ENCODE results near the gene SFMBT2. TPM values are rescaled to one million over a fixed set of nuclear protein-coding genes. Genes with fewer than 3 reads are reported as not detected.
"Not testable (repeated sequence)": the region's sequence is repeated elsewhere in the genome, so short reads cannot be mapped to it uniquely, and the experiment has no call there.

SFMBT2 gene
- total RNA-seq, 1 donor from 2014 or later: 17.8 TPM

- DNase-seq: no peak
Observed at GRCh38 chr10:7260912-7261311, 149.9 kb downstream of the SFMBT2 start.

GRCh38 chr10:7260412-7260900 lies 150.4 kb downstream of the SFMBT2 start:
- peak; percentile 17 for DNase-seq

- no peak for DNase-seq
Observed at GRCh38 chr10:7258948-7259523, 151.8 kb downstream of the SFMBT2 start.

GRCh38 chr10:7255517-7255916 lies 155.3 kb downstream of the SFMBT2 start:
- DNase-seq: no peak

GRCh38 chr10:7251696-7252465 lies 159.0 kb downstream of the SFMBT2 start:
- DNase-seq: no peak

- no peak for DNase-seq
Observed at GRCh38 chr10:7250236-7250635, 160.6 kb downstream of the SFMBT2 start.

GRCh38 chr10:7248585-7249164 lies 162.2 kb downstream of the SFMBT2 start:
- DNase-seq: no peak

GRCh38 chr10:7248148-7248547 lies 162.7 kb downstream of the SFMBT2 start:
- no peak for DNase-seq

GRCh38 chr10:7245505-7245904 lies 165.3 kb downstream of the SFMBT2 start:
- no peak for DNase-seq

GRCh38 chr10:7243873-7244272 lies 167.0 kb downstream of the SFMBT2 start:
- DNase-seq: no peak

GRCh38 chr10:7243139-7243538 lies 167.7 kb downstream of the SFMBT2 start:
- no peak for DNase-seq

- DNase-seq: no peak
Observed at GRCh38 chr10:7239312-7239985, 171.4 kb downstream of the SFMBT2 start.

GRCh38 chr10:7235376-7235775 lies 175.5 kb downstream of the SFMBT2 start:
- no peak for DNase-seq

- no peak for DNase-seq
Observed at GRCh38 chr10:7234109-7234508, 176.7 kb downstream of the SFMBT2 start.

GRCh38 chr10:7233259-7233991 lies 177.4 kb downstream of the SFMBT2 start:
- no peak for DNase-seq

- DNase-seq: no peak
Observed at GRCh38 chr10:7231509-7232414, 179.1 kb downstream of the SFMBT2 start.

- no peak for DNase-seq
Observed at GRCh38 chr10:7230951-7231350, 179.9 kb downstream of the SFMBT2 start.

GRCh38 chr10:7230036-7230435 lies 180.8 kb downstream of the SFMBT2 start:
- DNase-seq: no peak

GRCh38 chr10:7225133-7225532 lies 185.7 kb downstream of the SFMBT2 start:
- no peak for DNase-seq

- no peak for DNase-seq
Observed at GRCh38 chr10:7218968-7219367, 191.9 kb downstream of the SFMBT2 start.

- not testable (repeated sequence) for DNase-seq
Observed at GRCh38 chr10:7212696-7213095, 198.1 kb downstream of the SFMBT2 start.

Measured in occipital lobe (tissue), 2 donors.